Stimulated activated naive CD8-positive, alpha-beta T cell treated with anti-CD3 and anti-CD28 coated beads, Interleukin-15, Interleukin-2, amounts not matched to agents 100 ng/mL and 50 ng/mL, for 24 hours (primary cell): Measurements from ENCODE around the gene NCKAP1.
A peak's percentile ranks its signal among the peaks of the same experiment; 100 is the strongest.
"Not testable (repeated sequence)": the region's sequence is repeated elsewhere in the genome, so short reads cannot be mapped to it uniquely, and the experiment has no call there.

Experiments used
- H3K27ac Mint-ChIP-seq: one replicate; pipeline ENCODE4 v1.8.0; 2021; ENCODE audit warnings: mild to moderate bottlenecking, mixed read lengths
- H3K27me3 Mint-ChIP-seq: one replicate; pipeline ENCODE4 v1.8.0; 2021; ENCODE audit warnings: mixed read lengths
- H3K36me3 Mint-ChIP-seq: one replicate; pipeline ENCODE4 v1.8.0; 2021; ENCODE audit warnings: low read depth, mixed read lengths
- H3K4me1 Mint-ChIP-seq: one replicate; pipeline ENCODE4 v1.8.0; 2021; ENCODE audit warnings: low read depth, mixed read lengths
- H3K4me3 Mint-ChIP-seq: one replicate; pipeline ENCODE4 v1.8.0; 2021; ENCODE audit warnings: mild to moderate bottlenecking, mixed read lengths
- H3K9me3 Mint-ChIP-seq: one replicate; pipeline ENCODE4 v1.8.0; 2021; ENCODE audit warnings: mixed read lengths

The NCKAP1 gene

GRCh38 chr2:183057333-183057985 lies 19.2 kb upstream of the NCKAP1 start:
- Mint-ChIP-seq H3K36me3 (no peaks in the 10 kb centered on the region), H3K27me3 (peaks cover 34% of the 10 kb centered on the region), H3K4me1 (peaks cover 6% of the 10 kb centered on the region), H3K9me3 (no peaks in the 10 kb centered on the region), H3K27ac (no peak overlapping the region), H3K4me3 (no peak overlapping the region)

DNA sequence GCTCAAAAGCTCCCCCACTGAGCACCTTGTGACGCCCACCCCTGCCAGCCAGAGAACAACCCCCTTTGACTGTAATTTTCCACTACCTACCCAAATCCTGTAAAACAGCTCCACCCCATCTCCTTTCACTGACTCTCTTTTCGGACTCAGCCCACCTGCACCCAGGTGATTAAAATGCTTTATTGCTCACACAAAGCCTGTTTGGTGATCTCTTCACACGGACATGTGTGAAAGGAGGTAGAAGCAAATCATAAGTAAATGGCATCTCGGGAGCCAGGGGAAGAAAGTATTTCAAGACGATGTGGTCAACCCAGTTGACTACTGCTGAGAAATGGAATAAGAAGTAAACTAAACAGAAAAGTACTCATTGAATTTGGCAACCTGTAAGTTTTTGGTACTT lies 11.2 kb upstream of the NCKAP1 start:
- Mint-ChIP-seq H3K4me3 (no peak overlapping the region), H3K4me1 (no peaks in the 10 kb centered on the region), H3K27ac (no peak overlapping the region), H3K27me3 (peaks cover 49% of the 10 kb centered on the region), H3K9me3 (peaks cover 4% of the 10 kb centered on the region), H3K36me3 (no peaks in the 10 kb centered on the region)

DNA sequence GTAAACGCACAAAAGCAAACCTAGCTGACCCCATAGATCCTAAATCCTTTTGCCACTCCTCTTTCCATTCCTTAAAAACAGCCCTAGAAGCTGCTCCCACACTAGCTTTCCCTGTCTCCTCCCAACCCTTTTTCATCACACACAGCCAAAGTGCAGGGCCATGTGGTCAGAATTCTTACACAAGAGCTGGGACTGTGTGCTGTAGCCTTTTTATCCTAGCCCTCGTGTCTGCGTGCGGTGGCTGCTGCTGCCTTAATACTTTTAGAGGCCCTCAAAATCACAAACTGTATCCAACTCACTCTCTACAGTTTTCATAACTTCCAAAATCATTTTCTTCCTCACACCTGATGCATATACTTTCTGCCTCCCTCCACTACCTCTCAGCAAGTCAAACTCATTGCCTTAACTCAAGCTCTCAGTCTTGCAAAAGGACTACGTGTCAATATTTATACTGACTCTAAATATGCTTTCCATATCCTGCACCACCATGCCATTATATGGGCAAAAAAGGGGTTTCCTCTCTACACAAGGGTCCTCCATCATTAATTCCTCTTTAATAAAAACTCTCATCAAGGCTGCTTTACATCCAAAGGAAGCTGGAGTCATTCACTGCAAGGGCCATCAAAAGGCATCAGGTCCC lies 9.3 kb upstream of the NCKAP1 start:
- H3K27me3 Mint-ChIP-seq, result peaks cover 54% of the 10 kb centered on the region
- H3K27ac Mint-ChIP-seq, H3K9me3 Mint-ChIP-seq, H3K36me3 Mint-ChIP-seq, H3K4me3 Mint-ChIP-seq, H3K4me1 Mint-ChIP-seq: not testable (repeated sequence)

- not testable (repeated sequence) for H3K27ac Mint-ChIP-seq, H3K9me3 Mint-ChIP-seq, H3K4me3 Mint-ChIP-seq, H3K36me3 Mint-ChIP-seq
- Mint-ChIP-seq H3K4me1 (peaks cover 11% of the 10 kb centered on the region), H3K27me3 (peaks cover 73% of the 10 kb centered on the region)
Measured at GRCh38 chr2:183043580-183043979, 5.3 kb upstream of the NCKAP1 start.

DNA sequence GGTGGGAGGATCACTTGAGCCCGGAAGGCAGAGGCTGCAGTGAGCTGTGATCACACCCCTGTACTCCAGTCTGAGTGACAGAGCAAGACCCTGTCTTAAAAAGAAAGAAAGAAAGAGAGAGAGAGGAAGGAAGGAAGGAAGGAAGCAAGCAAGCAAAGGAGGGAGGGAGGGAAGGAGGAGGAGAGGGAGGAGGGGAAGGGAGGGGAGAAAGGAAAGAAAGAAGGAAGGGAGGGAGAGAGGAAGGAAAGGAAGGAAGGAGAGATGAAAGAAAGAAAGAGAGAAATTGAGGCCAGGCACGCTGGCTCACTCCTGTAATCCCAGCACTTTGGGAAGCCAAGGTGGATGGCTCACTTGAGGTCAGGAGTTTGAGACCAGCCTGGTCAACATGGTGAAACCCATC lies 2.3 kb upstream of the NCKAP1 start:
- Mint-ChIP-seq H3K9me3 (no peaks in the 10 kb centered on the region), H3K4me3 (no peak overlapping the region), H3K36me3 (no peaks in the 10 kb centered on the region), H3K4me1 (peaks cover 30% of the 10 kb centered on the region), H3K27ac (no peak overlapping the region), H3K27me3 (peaks cover 77% of the 10 kb centered on the region)

DNA sequence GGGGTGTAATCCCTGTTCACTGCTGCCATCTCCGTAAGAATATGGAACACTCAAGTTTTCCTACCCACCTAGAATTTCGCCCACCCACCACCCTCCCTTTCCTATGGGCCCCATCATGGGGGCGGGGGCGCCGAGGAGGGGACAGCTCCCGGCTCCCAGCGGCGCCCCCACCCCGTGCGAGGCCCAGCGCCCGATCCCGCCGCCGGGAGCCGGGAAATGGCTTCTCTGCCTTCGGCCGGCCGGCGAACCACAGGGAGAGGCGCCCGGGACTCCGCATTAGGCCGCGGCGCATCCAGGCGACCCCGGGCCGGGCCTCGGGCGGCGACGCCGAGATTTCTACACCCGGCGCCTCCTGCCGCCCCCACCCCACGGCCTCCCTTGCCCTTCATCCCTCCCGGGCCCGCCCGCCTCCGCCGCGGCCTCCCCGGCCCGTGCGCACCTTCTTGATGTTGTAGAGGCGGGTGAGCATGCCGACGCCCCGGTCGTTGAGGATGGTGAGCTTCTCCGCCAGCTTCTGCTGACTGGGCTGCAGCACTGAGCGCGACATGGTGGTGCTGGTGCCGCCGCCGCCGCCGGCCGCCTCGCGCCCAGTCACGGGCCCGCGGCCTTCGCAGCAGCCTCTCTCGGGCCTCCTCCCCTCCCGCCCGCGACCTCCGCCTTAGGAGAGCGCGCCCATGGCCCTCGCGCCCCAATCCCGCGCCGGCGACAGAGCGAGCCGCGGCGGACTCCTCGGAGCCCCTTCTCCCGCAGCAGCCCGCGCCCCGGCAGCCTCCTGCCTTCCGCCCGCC lies 510 bp downstream of the NCKAP1 start:
- Mint-ChIP-seq H3K36me3 (no peaks in the 10 kb centered on the region), H3K27me3 (peaks cover 79% of the 10 kb centered on the region), H3K4me3 (peak overlapping the region; percentile 80), H3K4me1 (peaks cover 33% of the 10 kb centered on the region), H3K9me3 (no peaks in the 10 kb centered on the region), H3K27ac (no peak overlapping the region)

GRCh38 chr2:183037074-183037552 lies 1.1 kb downstream of the NCKAP1 start:
- Mint-ChIP-seq H3K27ac (no peak overlapping the region), H3K9me3 (no peaks in the 10 kb centered on the region), H3K4me3 (peak overlapping the region; percentile 79), H3K27me3 (peaks cover 77% of the 10 kb centered on the region), H3K4me1 (peaks cover 33% of the 10 kb centered on the region), H3K36me3 (no peaks in the 10 kb centered on the region)

DNA sequence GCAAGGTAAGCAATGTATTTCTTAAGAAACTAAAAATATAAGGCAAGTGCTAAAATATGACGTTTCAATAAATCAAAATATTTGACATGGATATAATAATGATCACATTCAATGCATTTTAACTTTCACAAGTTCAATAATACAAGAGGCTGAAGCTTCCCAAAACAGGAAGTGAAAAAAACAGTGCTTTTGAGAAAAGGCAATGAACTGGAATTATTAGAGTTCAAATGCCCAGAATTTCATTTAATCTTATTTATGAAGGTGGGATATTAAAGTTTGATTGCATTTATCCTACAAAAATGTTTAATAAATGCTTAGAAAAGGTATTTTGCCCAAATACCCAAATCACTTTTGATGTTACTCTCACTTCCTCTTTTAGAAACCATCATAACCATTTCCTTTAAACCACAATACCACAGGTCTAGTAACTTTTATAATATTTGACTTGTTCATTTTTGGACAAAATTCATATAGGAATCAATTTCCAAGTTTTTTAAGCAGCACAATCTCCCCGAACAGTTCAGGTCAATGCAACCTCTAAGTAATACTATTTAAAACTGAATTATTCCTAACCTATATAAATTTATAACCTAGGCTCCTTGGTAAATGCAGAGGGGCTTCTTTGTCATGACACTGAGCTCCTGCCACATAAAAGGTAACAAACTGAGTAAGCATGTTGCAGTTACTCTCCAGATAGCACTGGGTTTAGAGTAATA lies 2.1 kb downstream of the NCKAP1 start:
- Mint-ChIP-seq H3K4me1 (peaks cover 33% of the 10 kb centered on the region), H3K27ac (no peak overlapping the region)

DNA sequence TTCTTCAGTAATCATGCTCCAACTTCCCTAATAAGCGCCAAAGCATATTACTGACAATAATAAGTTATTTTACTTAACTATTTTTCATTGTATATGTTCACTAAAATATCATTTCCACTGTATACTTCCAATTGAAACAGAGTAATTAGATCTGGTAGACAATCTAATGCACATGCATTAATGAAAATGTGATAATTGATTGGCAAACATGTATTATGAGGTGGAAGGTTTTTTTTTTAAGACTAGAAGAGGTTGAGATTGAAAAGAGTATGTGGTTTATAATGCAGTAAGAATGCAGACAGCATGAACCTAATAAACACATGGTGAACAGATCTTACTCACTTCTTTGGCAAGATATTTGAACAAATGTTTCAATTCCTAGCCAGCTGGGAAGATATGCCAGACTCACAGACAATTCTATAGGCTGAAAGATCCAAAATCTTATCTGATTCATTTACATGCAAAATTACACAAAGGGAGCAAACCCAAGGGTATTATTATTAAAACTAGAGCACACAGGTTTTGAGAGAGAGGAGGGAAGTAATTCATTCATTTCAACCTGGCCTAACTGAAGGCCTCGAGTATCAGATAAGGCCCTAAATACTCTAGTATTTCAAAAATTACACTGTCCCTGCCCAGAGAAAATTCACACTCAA lies 2.8 kb downstream of the NCKAP1 start:
- Mint-ChIP-seq H3K36me3 (no peaks in the 10 kb centered on the region), H3K4me1 (peaks cover 33% of the 10 kb centered on the region), H3K27me3 (peaks cover 78% of the 10 kb centered on the region), H3K9me3 (no peaks in the 10 kb centered on the region), H3K27ac (peak overlapping the region; percentile 8), H3K4me3 (peak overlapping the region; percentile 16)

More for the DNA sequence above, 2.1 kb downstream of the NCKAP1 start:
- Mint-ChIP-seq H3K4me3 (peak overlapping the region; percentile 30), H3K27me3 (peaks cover 76% of the 10 kb centered on the region), H3K36me3 (no peaks in the 10 kb centered on the region), H3K9me3 (no peaks in the 10 kb centered on the region)

DNA sequence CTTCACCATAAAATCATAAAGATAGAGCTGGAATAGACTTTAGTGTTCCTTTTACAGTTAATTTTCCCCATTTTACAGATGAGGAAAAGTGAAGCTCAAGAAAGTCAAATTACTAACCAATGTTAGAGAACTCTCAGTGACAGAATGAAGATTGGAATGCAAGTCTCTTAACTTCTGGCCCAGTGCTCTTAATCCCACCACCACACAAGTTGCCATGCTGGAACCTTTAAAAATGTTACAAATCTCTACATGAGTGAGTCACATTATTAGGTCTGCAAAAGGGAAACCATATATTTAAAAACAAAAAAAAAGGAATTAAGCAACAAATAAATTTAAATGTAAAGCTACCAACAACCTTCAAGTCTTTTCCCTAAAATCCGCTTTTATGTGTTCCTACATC lies 3.5 kb downstream of the NCKAP1 start:
- H3K9me3 Mint-ChIP-seq, result no peaks in the 10 kb centered on the region
- H3K36me3 Mint-ChIP-seq, result no peaks in the 10 kb centered on the region
- H3K27me3 Mint-ChIP-seq, result peaks cover 78% of the 10 kb centered on the region
- peaks cover 33% of the 10 kb centered on the region for H3K4me1 Mint-ChIP-seq
- no peak overlapping the region for H3K4me3 Mint-ChIP-seq
- no peak overlapping the region for H3K27ac Mint-ChIP-seq

GRCh38 chr2:183033951-183034350 lies 4.3 kb downstream of the NCKAP1 start:
- Mint-ChIP-seq H3K36me3 (no peaks in the 10 kb centered on the region), H3K27me3 (peaks cover 78% of the 10 kb centered on the region), H3K9me3 (no peaks in the 10 kb centered on the region), H3K4me3 (no peak overlapping the region), H3K27ac (no peak overlapping the region), H3K4me1 (peaks cover 26% of the 10 kb centered on the region)

DNA sequence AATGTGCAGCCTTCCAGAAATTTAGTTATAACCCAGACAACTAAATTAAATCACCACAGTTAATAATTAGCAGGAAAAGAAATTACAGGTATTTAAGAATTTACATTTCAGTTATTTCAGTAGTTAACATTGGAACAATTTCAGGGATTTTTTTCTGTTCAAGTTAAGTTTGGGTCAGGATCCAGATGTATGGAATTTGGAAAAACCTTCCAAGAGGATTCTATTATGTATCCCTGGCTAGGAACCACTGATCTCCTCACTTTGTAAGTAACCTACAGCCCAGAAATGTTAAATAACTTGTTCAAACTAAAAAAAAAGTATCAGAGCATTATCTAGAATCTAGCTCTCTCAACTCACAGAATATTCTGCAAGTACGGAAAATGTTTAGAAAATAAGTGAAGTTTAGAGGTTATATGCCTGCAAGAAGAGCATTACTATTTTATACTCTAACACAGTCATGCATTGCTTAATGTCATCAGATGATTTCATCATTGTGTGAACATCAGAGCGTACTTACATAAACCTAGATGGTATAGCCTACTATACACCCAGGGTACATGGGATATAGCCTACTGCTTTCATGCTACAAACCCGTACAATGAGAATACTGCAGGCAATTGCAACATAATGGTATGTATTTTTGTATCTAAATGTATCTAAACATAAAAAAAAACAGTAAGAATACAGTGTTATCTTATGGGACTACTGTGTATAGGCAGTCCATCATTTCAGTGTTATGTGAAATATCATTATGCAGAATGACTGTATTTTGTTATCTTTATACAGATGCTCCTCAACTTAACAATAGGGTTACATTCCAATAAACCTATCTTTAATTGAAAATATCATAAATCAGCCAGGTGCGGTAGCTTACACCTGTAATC lies 6.1 kb downstream of the NCKAP1 start:
- no peak overlapping the region for H3K4me3 Mint-ChIP-seq
- no peaks in the 10 kb centered on the region for H3K9me3 Mint-ChIP-seq
- no peaks in the 10 kb centered on the region for H3K36me3 Mint-ChIP-seq
- H3K27me3 Mint-ChIP-seq, result peaks cover 82% of the 10 kb centered on the region
- no peak overlapping the region for H3K27ac Mint-ChIP-seq
- H3K4me1 Mint-ChIP-seq, result peaks cover 19% of the 10 kb centered on the region

DNA sequence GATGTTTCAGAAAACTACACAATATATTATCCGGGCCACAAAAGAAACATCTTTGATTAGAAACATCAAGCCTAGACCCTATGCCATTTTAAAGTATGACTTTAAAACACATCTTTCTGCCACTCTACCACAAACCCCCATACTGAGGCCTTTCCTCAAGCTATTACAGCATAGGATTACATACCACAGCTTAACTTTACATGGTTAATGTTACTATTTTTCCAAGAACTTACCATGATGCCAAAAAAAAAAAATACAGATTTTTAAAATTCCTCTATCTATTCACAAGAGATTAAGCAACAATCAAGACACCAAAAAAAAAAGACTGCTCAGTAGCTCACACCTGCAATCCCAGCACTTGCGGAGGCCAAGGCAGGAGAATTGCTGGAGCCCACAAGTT lies 9.0 kb downstream of the NCKAP1 start:
- peaks cover 78% of the 10 kb centered on the region for H3K27me3 Mint-ChIP-seq
- H3K27ac Mint-ChIP-seq, result no peak overlapping the region
- H3K9me3 Mint-ChIP-seq, result no peaks in the 10 kb centered on the region
- no peaks in the 10 kb centered on the region for H3K4me1 Mint-ChIP-seq
- H3K4me3 Mint-ChIP-seq, result no peak overlapping the region
- no peaks in the 10 kb centered on the region for H3K36me3 Mint-ChIP-seq

DNA sequence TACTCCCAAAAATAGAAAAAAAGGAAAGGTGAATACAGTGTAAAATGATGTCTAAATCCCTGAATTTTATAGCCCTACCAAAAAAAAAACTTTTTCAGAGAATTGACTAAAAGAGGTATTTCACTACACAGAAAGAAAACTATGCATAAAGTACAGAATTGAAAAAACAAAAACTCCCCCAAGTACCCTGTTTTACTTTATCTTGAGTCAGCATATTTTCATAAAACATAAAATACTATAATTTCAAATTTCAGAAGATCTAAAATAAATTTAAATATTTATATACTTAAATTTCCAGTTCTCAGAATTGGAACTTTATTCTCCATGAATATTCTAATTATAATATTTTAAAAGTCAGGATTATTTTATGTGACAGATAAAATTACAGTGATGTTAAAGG lies 10.1 kb downstream of the NCKAP1 start:
- Mint-ChIP-seq H3K9me3 (no peaks in the 10 kb centered on the region), H3K27ac (no peak overlapping the region), H3K36me3 (no peaks in the 10 kb centered on the region), H3K4me3 (no peak overlapping the region), H3K27me3 (peaks cover 73% of the 10 kb centered on the region), H3K4me1 (no peaks in the 10 kb centered on the region)
